MG63 (cell line): ENCODE data around the gene TBCC. TPM values are rescaled to one million over a fixed set of nuclear protein-coding genes. Genes with fewer than 3 reads are reported as not detected.
"Not testable (repeated sequence)": the region's sequence is repeated elsewhere in the genome, so short reads cannot be mapped to it uniquely, and the experiment has no call there.

ENCODE experiments used
- DNase-seq: peaks from one replicate; pipeline ENCODE4 v3.0.0-alpha.2; 2020
- H3K27me3 ChIP-seq: fragments of 250-450 bp; sonication (Bioruptor Pico); 2 replicates; pipeline ENCODE4 v1.5.1; 2020; ENCODE audit warnings: mild to moderate bottlenecking, moderate library complexity
- H3K36me3 ChIP-seq: fragments of 250-450 bp; sonication (Bioruptor Pico); 2 replicates; pipeline ENCODE4 v1.5.1; 2020; ENCODE audit warnings: mild to moderate bottlenecking, moderate library complexity
- H3K4me3 ChIP-seq: fragments of 250-450 bp; sonication (Bioruptor Pico); 2 replicates; pipeline ENCODE4 v1.5.1; 2020; ENCODE audit warnings: mild to moderate bottlenecking, moderate library complexity
- H3K9me3 ChIP-seq: fragments of 250-450 bp; sonication (Bioruptor Pico); 2 replicates; pipeline ENCODE4 v1.5.1; 2020; ENCODE audit warnings: mild to moderate bottlenecking, moderate library complexity
- total RNA-seq: library from RNA; depleted of rRNA; stranded (reverse); fragments of >200 nt; shearing (Covaris generic); gene quantifications from 2 replicates; pipeline ENCODE4 v1.2.3, GENCODE V29; 2014; ENCODE audit warnings: low replicate concordance

Gene TBCC
- total RNA-seq, 1 experiment from 2014 or later, result 37.5 TPM

- peaks cover 5% of the 10 kb centered on the region; the same call in 1 of the 2 replicates for H3K36me3 ChIP-seq
- no peak overlapping the region; the same call in 1 of the 2 replicates for H3K4me3 ChIP-seq
- no peak for DNase-seq
- H3K27me3 ChIP-seq, result no peaks in the 10 kb centered on the region
- no peaks in the 10 kb centered on the region for H3K9me3 ChIP-seq
Measured at GRCh38 chr6:42748203-42748898, 2.4 kb upstream of the TBCC start.

- peak; percentile 92 for DNase-seq
- no peaks in the 10 kb centered on the region for H3K27me3 ChIP-seq
- peak overlapping the region; percentile 74 for H3K4me3 ChIP-seq
- H3K36me3 ChIP-seq, result peaks cover 5% of the 10 kb centered on the region; the same call in 1 of the 2 replicates
- H3K9me3 ChIP-seq, result no peaks in the 10 kb centered on the region
Measured at GRCh38 chr6:42746463-42747391, 824 bp upstream of the TBCC start.

- no peak for DNase-seq
Measured at GRCh38 chr6:42745083-42745639, 742 bp downstream of the TBCC start.

DNA sequence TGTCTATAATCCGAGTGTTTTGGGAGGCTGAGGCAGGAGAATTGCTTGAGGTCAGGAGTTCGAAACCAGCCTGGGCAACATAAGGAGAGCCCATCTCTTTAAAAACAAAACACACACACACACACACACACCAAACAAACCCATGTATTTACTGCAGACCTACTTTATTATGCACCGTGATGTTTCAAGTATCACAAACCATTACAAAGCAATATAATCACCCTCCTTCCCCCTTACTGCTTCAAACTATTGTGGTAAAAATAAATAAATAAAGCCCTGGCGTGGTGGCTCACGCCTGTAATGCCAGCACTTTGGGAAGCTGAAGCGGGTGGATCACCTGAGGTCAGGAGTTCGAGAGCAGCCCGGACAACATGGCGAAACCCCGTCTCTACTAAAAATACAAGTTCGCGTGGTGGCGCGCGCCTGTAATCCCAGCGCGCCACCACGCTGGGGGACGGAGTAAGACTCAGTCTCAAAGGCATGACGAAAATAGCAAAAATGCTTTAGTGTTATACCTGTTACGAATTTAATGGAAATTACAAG, 1.5 kb downstream of the TBCC start:
- H3K27me3 ChIP-seq, result no peaks in the 10 kb centered on the region
- H3K9me3 ChIP-seq, result no peaks in the 10 kb centered on the region
- peak overlapping the region; percentile 74 for H3K4me3 ChIP-seq
- H3K36me3 ChIP-seq, result peaks cover 5% of the 10 kb centered on the region; the same call in 1 of the 2 replicates
- no peak for DNase-seq

More at GRCh38 chr6:42745083-42745639, 742 bp downstream of the TBCC start:
- Histone ChIP-seq H3K9me3 (no peaks in the 10 kb centered on the region), H3K4me3 (peak overlapping the region; percentile 74), H3K36me3 (peaks cover 5% of the 10 kb centered on the region; the same call in 1 of the 2 replicates), H3K27me3 (no peaks in the 10 kb centered on the region)

GRCh38 chr6:42742116-42742894, 3.6 kb downstream of the TBCC start:
- no peak for DNase-seq
- H3K36me3 ChIP-seq, result peaks cover 5% of the 10 kb centered on the region; the same call in 1 of the 2 replicates

DNA sequence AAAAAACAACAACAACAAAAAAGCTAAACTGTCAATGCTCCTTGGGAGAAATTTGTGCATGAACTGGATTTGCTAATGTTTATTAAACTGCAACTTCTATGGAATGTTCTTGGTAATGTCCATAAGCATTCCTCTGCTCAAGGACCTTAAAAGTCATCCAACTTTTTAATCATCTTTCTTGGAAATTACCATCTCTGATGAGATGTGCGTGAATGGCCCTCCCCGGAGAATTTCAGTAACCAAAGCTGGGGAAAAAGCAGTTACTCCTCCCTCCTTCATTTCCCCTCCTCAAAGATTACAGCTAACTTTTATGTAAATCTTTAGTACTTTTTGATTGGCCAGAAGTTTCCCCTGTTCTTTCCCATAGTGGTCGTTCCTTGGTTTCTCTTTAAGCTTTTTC, 5.2 kb downstream of the TBCC start:
- no peaks in the 10 kb centered on the region for H3K27me3 ChIP-seq
- H3K36me3 ChIP-seq, result peaks cover 5% of the 10 kb centered on the region; the same call in 1 of the 2 replicates
- H3K9me3 ChIP-seq, result no peaks in the 10 kb centered on the region
- DNase-seq, result no peak
- H3K4me3 ChIP-seq, result no peak overlapping the region

More at GRCh38 chr6:42742116-42742894, 3.6 kb downstream of the TBCC start:
- Histone ChIP-seq H3K9me3 (no peaks in the 10 kb centered on the region), H3K4me3 (no peak overlapping the region), H3K27me3 (no peaks in the 10 kb centered on the region)

DNA sequence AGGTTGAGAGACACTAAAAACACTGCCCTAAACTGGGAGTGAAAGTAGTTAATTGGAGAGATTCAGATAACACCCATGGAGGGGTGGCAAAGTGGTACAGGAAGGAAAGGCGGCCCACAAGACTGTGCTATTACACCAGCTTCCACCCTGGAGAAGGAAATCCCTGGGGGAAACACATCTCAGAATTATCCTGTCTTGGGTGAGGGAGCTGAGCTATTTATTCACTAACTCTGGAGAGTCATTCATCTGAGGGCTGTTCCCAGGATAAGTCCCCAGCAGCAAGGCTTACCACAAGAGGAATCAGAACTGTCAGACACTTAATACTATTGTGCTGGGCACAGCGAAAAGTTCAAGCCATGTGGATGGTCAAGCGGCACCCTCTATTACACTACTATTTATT, 9.9 kb downstream of the TBCC start:
- Histone ChIP-seq H3K36me3 (no peaks in the 10 kb centered on the region), H3K9me3 (no peaks in the 10 kb centered on the region), H3K4me3 (no peak overlapping the region), H3K27me3 (no peaks in the 10 kb centered on the region)
- DNase-seq, result no peak

- not testable (repeated sequence) for H3K27me3 ChIP-seq, DNase-seq, H3K9me3 ChIP-seq, H3K36me3 ChIP-seq, H3K4me3 ChIP-seq
Measured at GRCh38 chr6:42733867-42734481, 11.9 kb downstream of the TBCC start.

GRCh38 chr6:42729731-42730130, 16.2 kb downstream of the TBCC start:
- peak; percentile 13 for DNase-seq

GRCh38 chr6:42727627-42728026, 18.3 kb downstream of the TBCC start:
- Histone ChIP-seq H3K4me3 (no peak overlapping the region), H3K27me3 (no peaks in the 10 kb centered on the region), H3K9me3 (no peaks in the 10 kb centered on the region), H3K36me3 (no peaks in the 10 kb centered on the region)
- no peak for DNase-seq

More at GRCh38 chr6:42729731-42730130, 16.2 kb downstream of the TBCC start:
- H3K27me3 ChIP-seq, result no peaks in the 10 kb centered on the region
- no peaks in the 10 kb centered on the region for H3K36me3 ChIP-seq
- no peaks in the 10 kb centered on the region for H3K9me3 ChIP-seq
- H3K4me3 ChIP-seq, result no peak overlapping the region

DNA sequence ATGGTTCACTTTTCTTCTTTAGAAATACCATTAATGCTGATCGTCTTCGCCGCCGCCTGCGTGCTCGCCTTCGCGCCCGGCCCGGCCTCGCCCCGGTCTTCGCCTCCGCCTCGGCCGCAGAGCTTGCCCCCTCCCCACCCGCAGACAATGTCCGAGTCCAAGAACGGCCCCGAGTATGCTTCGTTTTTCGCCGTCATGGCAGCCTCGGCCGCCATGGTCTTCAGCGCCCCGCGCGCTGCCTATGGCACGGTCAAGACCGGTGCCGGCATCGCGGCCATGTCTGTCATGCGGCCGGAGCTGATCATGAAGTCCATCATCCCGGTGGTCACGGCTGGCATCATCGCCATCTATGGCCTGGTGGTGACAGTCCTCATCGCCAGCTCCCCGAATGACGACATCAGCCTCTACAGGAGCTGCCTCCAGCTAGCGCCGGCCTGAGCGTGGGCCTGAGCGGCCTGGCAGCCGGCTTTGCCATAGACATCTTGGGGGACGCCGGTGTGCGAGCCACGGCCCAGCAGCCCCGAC, 18.8 kb downstream of the TBCC start:
- Histone ChIP-seq H3K9me3 (no peaks in the 10 kb centered on the region), H3K36me3 (no peaks in the 10 kb centered on the region), H3K4me3 (no peak overlapping the region), H3K27me3 (no peaks in the 10 kb centered on the region)
- no peak for DNase-seq

DNA sequence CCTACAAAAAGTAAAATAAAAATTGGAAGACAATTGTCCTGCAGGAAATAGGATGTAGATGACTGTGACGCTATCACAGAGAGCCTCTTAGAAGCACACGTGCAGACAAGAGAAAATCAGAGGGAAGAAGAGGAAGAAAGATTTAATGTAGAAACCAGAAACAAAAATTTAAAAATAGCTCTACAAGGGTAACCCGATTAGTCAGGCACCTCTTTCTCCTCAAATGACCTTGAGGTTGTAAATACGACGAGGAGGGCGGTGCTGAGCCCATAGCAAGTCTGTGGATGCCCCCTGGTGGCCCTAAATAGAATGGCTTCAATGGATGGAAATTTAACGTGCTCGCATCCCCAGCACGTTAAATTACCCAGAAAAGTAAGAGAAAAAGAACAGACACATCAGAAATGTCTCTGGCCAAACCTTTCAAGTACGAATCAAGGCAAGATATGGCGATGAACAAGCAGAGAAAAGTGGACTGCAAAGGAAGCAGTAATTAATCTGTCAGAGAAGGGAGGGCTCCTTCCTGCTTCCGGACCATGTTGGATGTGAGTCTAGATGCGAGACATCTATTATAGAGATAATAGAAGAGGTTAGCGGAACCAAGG, 19.3 kb downstream of the TBCC start:
- peak; percentile 59 for DNase-seq
- Histone ChIP-seq H3K4me3 (no peak overlapping the region), H3K27me3 (no peaks in the 10 kb centered on the region), H3K36me3 (no peaks in the 10 kb centered on the region), H3K9me3 (no peaks in the 10 kb centered on the region)

GRCh38 chr6:42726026-42726425, 19.9 kb downstream of the TBCC start:
- no peak for DNase-seq
- Histone ChIP-seq H3K4me3 (no peak overlapping the region), H3K36me3 (no peaks in the 10 kb centered on the region), H3K9me3 (no peaks in the 10 kb centered on the region), H3K27me3 (no peaks in the 10 kb centered on the region)

DNA sequence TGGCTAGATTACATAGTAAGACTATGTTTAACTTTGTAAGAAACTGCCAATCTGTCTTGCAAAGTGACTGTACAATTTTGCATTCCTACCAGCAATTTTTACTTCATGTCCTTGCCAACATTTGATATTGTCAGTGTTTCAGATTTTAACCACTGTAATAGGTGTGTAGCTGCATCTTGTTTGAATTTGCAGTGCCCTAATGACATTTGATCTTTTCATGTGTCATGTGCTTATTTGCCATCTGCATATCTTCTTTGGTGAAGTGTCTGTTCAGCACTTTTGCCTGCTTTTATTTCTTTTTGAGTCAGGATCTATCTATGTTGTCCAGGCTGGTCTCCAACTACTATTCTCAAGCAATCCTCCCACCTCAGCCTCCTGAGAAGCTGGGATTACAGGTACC, 21.1 kb downstream of the TBCC start:
- no peaks in the 10 kb centered on the region for H3K27me3 ChIP-seq
- no peak for DNase-seq
- H3K36me3 ChIP-seq, result no peaks in the 10 kb centered on the region
- H3K9me3 ChIP-seq, result no peaks in the 10 kb centered on the region
- no peak overlapping the region for H3K4me3 ChIP-seq

- no peak within 1 kb of the TSS for H3K4me3 ChIP-seq
- H3K27me3 ChIP-seq, result no peaks in the 10 kb centered on the region
- H3K36me3 ChIP-seq, result no peaks in the 10 kb centered on the region
- no peak for DNase-seq
- H3K9me3 ChIP-seq, result no peaks in the 10 kb centered on the region
Measured at GRCh38 chr6:42722497-42722896, 23.4 kb downstream of the TBCC start, which contains the start of gene PRPH2. Gene PRPH2 (minus strand): TSS chr6:42722597. CDS start chr6:42722334, 263 bp downstream.
